ENCODE measurements around the gene CRLF1.

GRCh38 chr19:18605546-18606280 lies 886 bp downstream of the CRLF1 start:
- no peak for TF ChIP-seq REST (IDR thresholded peaks at IDR 0.05; ENCODE audit: insufficient read depth in 1 of 2, low read depth in 2 of 2, low read length in 2 of 2)
- TF ChIP-seq POLR2AphosphoS5 (IDR thresholded peaks at IDR 0.05; ENCODE audit: low read depth, low read length): no peak

Data from PFSK-1 (cell line).